ENCODE data around the gene TMEM51.

GRCh38 chr1:15215116-15215515 lies 61.6 kb downstream of the TMEM51 start:
- TF ChIP-seq JUND (IDR thresholded peaks at IDR 0.05; ENCODE audit: borderline replicate concordance, low read depth, low read length) (no peak), JUND (tag; IDR thresholded peaks at IDR 0.05; ENCODE audit: borderline replicate concordance, low read depth, low read length) (no peak), MCM7 (IDR thresholded peaks at IDR 0.05) (no peak), POLR2A (conservative IDR thresholded peaks at IDR 0.05) (no peak), EZH2 (IDR thresholded peaks at IDR 0.05; ENCODE audit: borderline replicate concordance, low read depth, low read length) (no peak), TAF1 (IDR thresholded peaks at IDR 0.05; ENCODE audit: control insufficient read depth, extremely low read depth, insufficient read depth, low read length, severe bottlenecking) (no peak), CTCF (IDR thresholded peaks at IDR 0.05 in 2 of 3, conservative IDR thresholded peaks at IDR 0.05 in 1 of 3; ENCODE audit: insufficient read depth in 2 of 3, low read depth in 1 of 3, low read length in 3 of 3) (no peak), KLF6 (CRISPR knock-in tag; IDR thresholded peaks at IDR 0.05; ENCODE audit: borderline replicate concordance) (no peak), ZNF175 (CRISPR knock-in tag; IDR thresholded peaks at IDR 0.05; ENCODE audit: low read depth) (no peak), TAL1 (IDR thresholded peaks at IDR 0.05) (no peak), NR2C2 (CRISPR knock-in tag; IDR thresholded peaks at IDR 0.05) (no peak), NR2C2 (tag; IDR thresholded peaks at IDR 0.05) (no peak), ATF2 (CRISPR knock-in tag; IDR thresholded peaks at IDR 0.05) (no peak), TARDBP (IDR thresholded peaks at IDR 0.05) (no peak)
